Activated CD4-positive, alpha-beta T cell treated with anti-CD3 and anti-CD28 coated beads for 36 hours (primary cell): Measurements from ENCODE around the gene WFIKKN2. TPM values are rescaled to one million over a fixed set of nuclear protein-coding genes. Genes with fewer than 3 reads are reported as not detected.

Experiments used
- ATAC-seq: fragments of 200-7000 bp; cut with Tn5 transposase; one replicate; pipeline ENCODE4 v1.10.0; 2021; ENCODE audit warnings: mild to moderate bottlenecking, moderate library complexity
- CTCF ChIA-PET: fragments of 350-600 bp; sonication (Branson Sonifier 250); formaldehyde crosslinking; loops from one replicate; lab custom pipeline; 2021; ENCODE audit warnings: antibody characterized with exemption; lab: Charles Lee
- POLR2A ChIA-PET: fragments of 350-600 bp; sonication (Branson Sonifier 250); formaldehyde crosslinking; loops from one replicate; lab custom pipeline; 2021; ENCODE audit warnings: antibody characterized with exemption, inconsistent platforms; lab: Charles Lee
- DNase-seq: peaks from one replicate; pipeline ENCODE4 v3.0.0-alpha.2; 2020
- H3K27ac Mint-ChIP-seq: one replicate; pipeline ENCODE4 v1.8.0; 2021; ENCODE audit warnings: mixed read lengths
- H3K27me3 Mint-ChIP-seq: one replicate; pipeline ENCODE4 v1.8.0; 2021; ENCODE audit warnings: mixed read lengths
- H3K36me3 Mint-ChIP-seq: one replicate; pipeline ENCODE4 v1.8.0; 2021; ENCODE audit warnings: low read depth, mixed read lengths
- H3K4me1 Mint-ChIP-seq: one replicate; pipeline ENCODE4 v1.8.0; 2021; ENCODE audit warnings: mixed read lengths
- H3K4me3 Mint-ChIP-seq: one replicate; pipeline ENCODE4 v1.8.0; 2021; ENCODE audit warnings: mild to moderate bottlenecking, moderate library complexity, mixed read lengths
- H3K9me3 Mint-ChIP-seq: one replicate; pipeline ENCODE4 v1.8.0; 2021; ENCODE audit warnings: low read depth, mixed read lengths
- intact Hi-C, 2 experiments: fragments of 100-400 bp; cut with DNase I in 1 of 2; cut with micrococcal nuclease in 1 of 2; formaldehyde crosslinking; loops; one replicate each; pipeline versions ENCODE4 v1.14.2 to v1.15.1; 2022 to 2024; cut with DNase I, micrococcal nuclease
- total RNA-seq, 2 experiments: library from RNA; stranded (reverse); gene quantifications; one replicate each; pipeline ENCODE4 v1.2.3, GENCODE V29; 2021

The WFIKKN2 gene
- total RNA-seq, result not detected

DNA sequence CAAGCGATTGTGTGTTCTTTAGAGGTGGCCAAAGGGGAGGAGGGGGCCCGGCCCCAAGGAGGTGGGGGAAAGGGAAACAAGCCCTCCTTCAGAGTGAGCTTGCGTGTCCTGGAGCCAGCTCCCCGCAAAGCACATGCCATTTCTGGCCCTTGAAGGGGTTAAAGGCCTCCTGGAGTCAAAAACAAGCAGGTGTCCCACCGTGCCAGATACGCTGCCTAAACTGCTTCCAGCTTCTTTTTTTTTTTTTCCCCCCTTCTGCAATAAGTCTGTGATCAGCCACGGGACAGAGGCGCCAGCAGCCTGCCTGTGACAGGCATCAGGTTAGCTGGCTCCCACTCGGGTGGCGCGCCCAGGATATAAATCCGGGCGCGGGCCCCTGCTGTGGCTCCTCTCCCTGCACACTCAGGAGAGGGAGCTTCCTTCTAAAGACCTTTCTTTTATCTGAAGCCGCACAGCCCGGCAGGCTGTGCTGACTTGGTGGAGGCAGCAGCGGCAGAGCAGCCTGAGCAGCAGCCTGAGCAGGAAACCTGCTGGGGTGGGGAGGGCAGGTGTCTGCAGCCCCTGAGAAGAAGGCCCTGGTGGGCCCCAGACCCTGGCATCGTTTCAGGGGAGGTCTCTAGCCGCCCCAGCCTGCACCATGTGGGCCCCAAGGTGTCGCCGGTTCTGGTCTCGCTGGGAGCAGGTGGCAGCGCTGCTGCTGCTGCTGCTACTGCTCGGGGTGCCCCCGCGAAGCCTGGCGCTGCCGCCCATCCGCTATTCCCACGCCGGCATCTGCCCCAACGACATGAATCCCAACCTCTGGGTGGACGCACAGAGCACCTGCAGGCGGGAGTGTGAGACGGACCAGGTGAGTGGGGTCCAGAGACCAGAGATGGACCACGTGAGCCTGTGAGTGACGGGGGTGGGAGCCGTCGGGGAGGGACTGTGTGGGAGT lies at the start of gene WFIKKN2:
Gene WFIKKN2 (plus strand): TSS at position 286 of the 934 bp plus-strand sequence. CDS start 352 bp downstream, at position 638.
- Mint-ChIP-seq H3K27ac (no peak within 1 kb of the TSS), H3K4me1 (no peaks in the 10 kb centered on the region), H3K36me3 (no peaks in the 10 kb centered on the region), H3K4me3 (no peak within 1 kb of the TSS), H3K9me3 (no peaks in the 10 kb centered on the region), H3K27me3 (peaks cover 8% of the 10 kb centered on the region)
- ChIA-PET POLR2A (no interaction called here), CTCF (no interaction called here)
- intact Hi-C loops, result no loop called here
- ATAC-seq (no peak), DNase-seq (no peak)

DNA sequence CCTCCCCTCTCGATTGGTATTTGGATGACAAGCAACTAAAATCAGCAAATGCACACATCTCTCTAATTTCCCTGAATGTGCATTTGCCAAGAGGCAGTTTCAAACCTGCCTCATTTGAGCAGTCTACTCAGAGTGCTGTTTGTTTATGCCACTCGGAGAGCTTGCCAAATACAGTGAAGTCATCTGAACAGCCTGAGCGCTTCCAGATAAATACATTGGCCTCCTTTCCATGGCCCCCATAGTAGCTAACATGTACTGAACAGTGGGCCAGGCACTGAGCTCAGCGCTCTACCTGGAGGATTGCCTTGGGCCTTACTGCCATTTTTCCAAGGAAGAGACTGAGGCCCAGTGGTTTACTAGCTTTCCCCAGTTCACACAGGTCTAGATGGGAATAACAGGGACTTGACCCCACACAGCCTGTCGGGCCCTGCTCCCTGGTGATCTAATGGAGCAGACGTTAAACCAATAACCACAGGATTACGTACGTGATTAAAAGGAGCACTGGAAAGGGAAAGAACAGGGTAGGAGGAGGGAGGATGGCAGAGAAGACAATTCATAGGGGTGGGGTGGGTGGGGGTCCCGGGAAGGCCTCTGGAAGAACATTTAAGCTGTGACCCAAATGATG lies 49.3 kb upstream of the WFIKKN2 start:
- H3K4me3 Mint-ChIP-seq, result no peak overlapping the region
- ChIA-PET POLR2A (no interaction called here), CTCF (interaction anchor here (0.5 to 6.4 kb wide), 6 partner anchors 14 to 169 kb away, joined by 3 to 52 read pairs (median 4); no protein-coding TSS in a partner anchor)
- ATAC-seq, result no peak
- peaks cover 8% of the 10 kb centered on the region for H3K27me3 Mint-ChIP-seq
- H3K4me1 Mint-ChIP-seq, result peaks cover 9% of the 10 kb centered on the region
- intact Hi-C loops, result no loop called here
- no peaks in the 10 kb centered on the region for H3K36me3 Mint-ChIP-seq
- no peak overlapping the region for H3K27ac Mint-ChIP-seq
- no peaks in the 10 kb centered on the region for H3K9me3 Mint-ChIP-seq
- DNase-seq, result no peak

- DNase-seq (no peak), ATAC-seq (no peak)
- H3K4me1 Mint-ChIP-seq, result peaks cover 5% of the 10 kb centered on the region
- H3K9me3 Mint-ChIP-seq, result no peaks in the 10 kb centered on the region
- ChIA-PET POLR2A (interaction anchor here (0.5 to 0.6 kb wide), 2 partner anchors 16 to 334 kb away, joined by 3 to 4 read pairs; partner anchors contain the start of gene SPAG9), CTCF (interaction anchor here (5.2 to 6.4 kb wide), 2 partner anchors 12 to 65 kb away, joined by 43 to 52 read pairs; no protein-coding TSS in a partner anchor)
- H3K27ac Mint-ChIP-seq, result no peak overlapping the region
- H3K4me3 Mint-ChIP-seq, result no peak overlapping the region
- intact Hi-C loops, result no loop called here
- H3K27me3 Mint-ChIP-seq, result peaks cover 6% of the 10 kb centered on the region
- no peaks in the 10 kb centered on the region for H3K36me3 Mint-ChIP-seq
Observed at GRCh38 chr17:50787106-50787505, 48.3 kb upstream of the WFIKKN2 start.

GRCh38 chr17:50790618-50791017 lies 44.8 kb upstream of the WFIKKN2 start:
- H3K4me3 Mint-ChIP-seq, result no peak overlapping the region
- DNase-seq (no peak), ATAC-seq (no peak)
- POLR2A ChIA-PET, result no interaction called here
- no peak overlapping the region for H3K27ac Mint-ChIP-seq
- peaks cover 2% of the 10 kb centered on the region for H3K4me1 Mint-ChIP-seq
- no peaks in the 10 kb centered on the region for H3K36me3 Mint-ChIP-seq
- H3K27me3 Mint-ChIP-seq, result peaks cover 2% of the 10 kb centered on the region
- intact Hi-C loops, result no loop called here
- H3K9me3 Mint-ChIP-seq, result no peaks in the 10 kb centered on the region
- CTCF ChIA-PET, result interaction anchor here (1.0 kb wide), 1 partner anchor 13 kb away, joined by 4 read pairs; no protein-coding TSS in a partner anchor

GRCh38 chr17:50792132-50792531 lies 43.3 kb upstream of the WFIKKN2 start:
- Mint-ChIP-seq H3K4me1 (peaks cover 2% of the 10 kb centered on the region), H3K36me3 (no peaks in the 10 kb centered on the region), H3K27me3 (peaks cover 2% of the 10 kb centered on the region), H3K4me3 (no peak overlapping the region), H3K9me3 (no peaks in the 10 kb centered on the region), H3K27ac (no peak overlapping the region)
- intact Hi-C loops, result no loop called here
- ATAC-seq (no peak), DNase-seq (no peak)
- POLR2A ChIA-PET, result no interaction called here
- CTCF ChIA-PET, result interaction anchor here (0.9 to 1.3 kb wide), 2 partner anchors 10 to 156 kb away, joined by 3 to 4 read pairs; no protein-coding TSS in a partner anchor

- Mint-ChIP-seq H3K4me3 (no peak overlapping the region), H3K4me1 (peaks cover under 1% of the 10 kb centered on the region), H3K27ac (no peak overlapping the region), H3K9me3 (no peaks in the 10 kb centered on the region), H3K36me3 (no peaks in the 10 kb centered on the region), H3K27me3 (peaks cover under 1% of the 10 kb centered on the region)
- DNase-seq (no peak), ATAC-seq (no peak)
- ChIA-PET POLR2A (no interaction called here), CTCF (no interaction called here)
- intact Hi-C loops, result no loop called here
Observed at GRCh38 chr17:50793007-50793406, 42.4 kb upstream of the WFIKKN2 start.

GRCh38 chr17:50794361-50794760 lies 41.0 kb upstream of the WFIKKN2 start:
- H3K9me3 Mint-ChIP-seq, result no peaks in the 10 kb centered on the region
- ChIA-PET CTCF (interaction anchor here (0.6 to 1.4 kb wide), 3 partner anchors 9 to 12 kb away, joined by 4 to 6 read pairs (median 4); no protein-coding TSS in a partner anchor), POLR2A (no interaction called here)

DNA sequence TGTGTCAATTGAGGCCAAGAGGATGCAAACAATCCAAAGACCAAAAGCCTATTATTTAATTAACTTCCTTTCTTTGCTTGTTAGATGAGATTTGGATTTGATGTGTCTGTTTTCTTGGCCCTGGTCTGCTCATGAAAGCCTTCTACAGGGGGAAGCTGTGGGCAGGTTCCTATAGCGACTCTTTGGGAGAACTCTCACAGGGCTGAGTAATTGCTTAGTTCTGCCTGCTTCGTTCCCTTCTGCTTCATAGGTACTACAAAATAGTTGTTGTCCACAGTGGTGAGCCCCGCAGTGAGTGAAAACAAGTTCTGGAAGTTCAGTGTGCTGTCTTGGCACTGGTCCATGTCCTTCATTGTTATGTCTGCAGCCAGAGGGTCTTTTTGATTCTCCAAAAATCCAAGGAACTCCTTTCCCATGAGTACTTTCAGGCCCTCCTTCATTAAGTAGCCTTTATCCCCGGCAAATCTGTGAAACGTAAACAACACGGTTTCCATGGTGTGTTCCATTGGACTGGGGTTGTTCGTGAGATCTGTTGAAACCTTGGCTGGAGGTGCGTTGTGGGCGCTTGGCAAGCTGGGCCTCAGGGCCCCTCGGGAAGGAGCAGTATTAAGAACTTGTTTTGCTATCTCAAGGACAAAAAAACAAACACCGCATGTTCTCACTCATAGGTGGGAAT lies 38.1 kb upstream of the WFIKKN2 start:
- H3K27ac Mint-ChIP-seq, result no peak overlapping the region
- ChIA-PET CTCF (interaction anchor here (0.7 to 9.5 kb wide), 3 partner anchors 13 to 138 kb away, joined by 3 to 52 read pairs (median 3); no protein-coding TSS in a partner anchor), POLR2A (no interaction called here)
- H3K9me3 Mint-ChIP-seq, result no peaks in the 10 kb centered on the region
- intact Hi-C loops, result no loop called here
- no peaks in the 10 kb centered on the region for H3K4me1 Mint-ChIP-seq
- DNase-seq, result no peak
- no peaks in the 10 kb centered on the region for H3K36me3 Mint-ChIP-seq
- H3K27me3 Mint-ChIP-seq, result no peaks in the 10 kb centered on the region
- ATAC-seq, result no peak
- no peak overlapping the region for H3K4me3 Mint-ChIP-seq

More at GRCh38 chr17:50794361-50794760, 41.0 kb upstream of the WFIKKN2 start:
- no peaks in the 10 kb centered on the region for H3K27me3 Mint-ChIP-seq
- no peaks in the 10 kb centered on the region for H3K4me1 Mint-ChIP-seq
- H3K36me3 Mint-ChIP-seq, result no peaks in the 10 kb centered on the region
- ATAC-seq (no peak), DNase-seq (no peak)
- no peak overlapping the region for H3K27ac Mint-ChIP-seq
- H3K4me3 Mint-ChIP-seq, result no peak overlapping the region
- intact Hi-C loops, result no loop called here

- Mint-ChIP-seq H3K4me1 (no peaks in the 10 kb centered on the region), H3K36me3 (no peaks in the 10 kb centered on the region), H3K27ac (no peak overlapping the region), H3K9me3 (no peaks in the 10 kb centered on the region), H3K4me3 (no peak overlapping the region), H3K27me3 (no peaks in the 10 kb centered on the region)
- DNase-seq, result no peak
- POLR2A ChIA-PET, result no interaction called here
- no peak for ATAC-seq
- intact Hi-C loops, result no loop called here
- CTCF ChIA-PET, result interaction anchor here (0.5 to 9.5 kb wide), 3 partner anchors 14 to 1917 kb away, joined by 3 to 52 read pairs (median 6); no protein-coding TSS in a partner anchor
Observed at GRCh38 chr17:50798424-50799288, 36.7 kb upstream of the WFIKKN2 start.

GRCh38 chr17:50799582-50799981 lies 35.8 kb upstream of the WFIKKN2 start:
- DNase-seq (no peak), ATAC-seq (no peak)
- no peaks in the 10 kb centered on the region for H3K27me3 Mint-ChIP-seq
- intact Hi-C loops, result no loop called here
- CTCF ChIA-PET, result interaction anchor here (1.6 to 9.5 kb wide), 2 partner anchors 15 to 17 kb away, joined by 6 to 52 read pairs; no protein-coding TSS in a partner anchor
- no peaks in the 10 kb centered on the region for H3K4me1 Mint-ChIP-seq
- H3K36me3 Mint-ChIP-seq, result no peaks in the 10 kb centered on the region
- no peak overlapping the region for H3K27ac Mint-ChIP-seq
- POLR2A ChIA-PET, result no interaction called here
- no peak overlapping the region for H3K4me3 Mint-ChIP-seq
- no peaks in the 10 kb centered on the region for H3K9me3 Mint-ChIP-seq
